ENCODE data around the gene MYCT1.

- TF ChIP-seq, protein P1, sequence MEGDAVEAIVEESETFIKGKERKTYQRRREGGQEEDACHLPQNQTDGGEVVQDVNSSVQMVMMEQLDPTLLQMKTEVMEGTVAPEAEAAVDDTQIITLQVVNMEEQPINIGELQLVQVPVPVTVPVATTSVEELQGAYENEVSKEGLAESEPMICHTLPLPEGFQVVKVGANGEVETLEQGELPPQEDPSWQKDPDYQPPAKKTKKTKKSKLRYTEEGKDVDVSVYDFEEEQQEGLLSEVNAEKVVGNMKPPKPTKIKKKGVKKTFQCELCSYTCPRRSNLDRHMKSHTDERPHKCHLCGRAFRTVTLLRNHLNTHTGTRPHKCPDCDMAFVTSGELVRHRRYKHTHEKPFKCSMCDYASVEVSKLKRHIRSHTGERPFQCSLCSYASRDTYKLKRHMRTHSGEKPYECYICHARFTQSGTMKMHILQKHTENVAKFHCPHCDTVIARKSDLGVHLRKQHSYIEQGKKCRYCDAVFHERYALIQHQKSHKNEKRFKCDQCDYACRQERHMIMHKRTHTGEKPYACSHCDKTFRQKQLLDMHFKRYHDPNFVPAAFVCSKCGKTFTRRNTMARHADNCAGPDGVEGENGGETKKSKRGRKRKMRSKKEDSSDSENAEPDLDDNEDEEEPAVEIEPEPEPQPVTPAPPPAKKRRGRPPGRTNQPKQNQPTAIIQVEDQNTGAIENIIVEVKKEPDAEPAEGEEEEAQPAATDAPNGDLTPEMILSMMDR (IDR thresholded peaks at IDR 0.05 in 2 of 3, conservative IDR thresholded peaks at IDR 0.05 in 1 of 3; ENCODE audit: borderline replicate concordance in 1 of 3, insufficient read depth in 1 of 3, low read depth in 2 of 3, low read length in 2 of 3): no peak
- TF ChIP-seq EZH2 (IDR thresholded peaks at IDR 0.05): no peak
- no peak for TF ChIP-seq EGR1 (IDR thresholded peaks at IDR 0.05; ENCODE audit: low read depth)
These were observed 67.6 kb downstream of the MYCT1 start for GRCh38 chr6:152765331-152765730.

All from HCT116 (cell line).